ENCODE data around the gene NEDD4L. TPM values are rescaled to one million over a fixed set of nuclear protein-coding genes. Genes with fewer than 3 reads are reported as not detected.
A peak's percentile ranks its signal among the peaks of the same experiment; 100 is the strongest.

NEDD4L gene
- total and polyA plus RNA-seq, 3 donors from 2014 or later = 14.3 to 43.1 (median 42.7) TPM

GRCh38 chr18:58256316-58257080 is 212.5 kb downstream of the NEDD4L start:
- 85 to 87% methylated on average over 32 to 39 of the region's 39 CpGs for WGBS, 2 donors
- intact Hi-C loops (cut with DNase I; ENCODE audit: low total_unique reads) = no loop called here

GRCh38 chr18:58257461-58257860 is 213.4 kb downstream of the NEDD4L start:
- H3K4me1 ChIP-seq = no peaks in the 10 kb centered on the region
- no peak for DNase-seq
- intact Hi-C loops (cut with DNase I; ENCODE audit: low total_unique reads) = no loop called here

More at GRCh38 chr18:58256316-58257080, 212.5 kb downstream of the NEDD4L start:
- H3K27ac ChIP-seq = no peak overlapping the region
- no peaks in the 10 kb centered on the region for H3K36me3 ChIP-seq (ENCODE audit: low read depth, missing control alignments)
- no peaks in the 10 kb centered on the region for H3K27me3 ChIP-seq
- peak overlapping the region; percentile 29 to 38 for H3K4me3 ChIP-seq
- no peaks in the 10 kb centered on the region for H3K9me3 ChIP-seq
- TF ChIP-seq CTCF (IDR thresholded peaks at IDR 0.05) = no peak
- no peak for TF ChIP-seq POLR2A (IDR thresholded peaks at IDR 0.05)
- H3K4me1 ChIP-seq = no peaks in the 10 kb centered on the region
- no peak for DNase-seq

GRCh38 chr18:58258692-58259342 is 214.8 kb downstream of the NEDD4L start:
- intact Hi-C loops (cut with DNase I; ENCODE audit: low total_unique reads) = no loop called here

More at GRCh38 chr18:58257461-58257860, 213.4 kb downstream of the NEDD4L start:
- H3K9me3 ChIP-seq = no peaks in the 10 kb centered on the region
- no peak overlapping the region for H3K27ac ChIP-seq
- TF ChIP-seq POLR2A (IDR thresholded peaks at IDR 0.05) (no peak), CTCF (IDR thresholded peaks at IDR 0.05) (no peak)
- 53 to 66% methylated on average over 9 of the region's 9 CpGs for WGBS, 2 donors
- no peak overlapping the region for H3K4me3 ChIP-seq
- H3K27me3 ChIP-seq = no peaks in the 10 kb centered on the region
- no peaks in the 10 kb centered on the region for H3K36me3 ChIP-seq (ENCODE audit: low read depth, missing control alignments)

GRCh38 chr18:58263055-58263957 is 219.3 kb downstream of the NEDD4L start:
- no peaks in the 10 kb centered on the region for H3K36me3 ChIP-seq (ENCODE audit: low read depth, missing control alignments)
- intact Hi-C loops (cut with DNase I; ENCODE audit: low total_unique reads) = no loop called here
- WGBS, 2 donors = 63 to 71% methylated on average over 7 of the region's 7 CpGs

More at GRCh38 chr18:58258692-58259342, 214.8 kb downstream of the NEDD4L start:
- Histone ChIP-seq H3K4me1 (no peaks in the 10 kb centered on the region), H3K27ac (no peak overlapping the region), H3K36me3 (ENCODE audit: low read depth, missing control alignments) (no peaks in the 10 kb centered on the region), H3K9me3 (no peaks in the 10 kb centered on the region), H3K27me3 (no peaks in the 10 kb centered on the region), H3K4me3 (no peak overlapping the region)
- 84 to 89% methylated on average over 11 of the region's 11 CpGs for WGBS, 2 donors
- TF ChIP-seq CTCF (IDR thresholded peaks at IDR 0.05) (no peak), POLR2A (IDR thresholded peaks at IDR 0.05) (no peak)
- no peak for DNase-seq

More at GRCh38 chr18:58263055-58263957, 219.3 kb downstream of the NEDD4L start:
- Histone ChIP-seq H3K27me3 (no peaks in the 10 kb centered on the region), H3K4me1 (no peaks in the 10 kb centered on the region), H3K27ac (no peak overlapping the region), H3K9me3 (no peaks in the 10 kb centered on the region), H3K4me3 (no peak overlapping the region)
- no peak for DNase-seq
- TF ChIP-seq CTCF (IDR thresholded peaks at IDR 0.05) = no peak
- TF ChIP-seq POLR2A (IDR thresholded peaks at IDR 0.05) = no peak

Measured in testis (tissue), 3 donors.